H1 (cell line): ENCODE results near the gene CLIC1. TPM values are rescaled to one million over a fixed set of nuclear protein-coding genes. Genes with fewer than 3 reads are reported as not detected.

Experiments used
- CEBPB ChIP-seq: IDR thresholded peaks from 2 replicates; pipeline ENCODE4 v1.6.1; 2012; ENCODE audit warnings: low read depth, low read length
- CHD2 ChIP-seq: IDR thresholded peaks from 2 replicates; pipeline ENCODE4 v1.6.1; 2012; ENCODE audit warnings: low read length, improper control_type of control experiment
- CHD7 ChIP-seq: fragments of 300-600 bp; sonication (generic); IDR thresholded peaks from 2 replicates; pipeline ENCODE4 v1.7.1; 2012; ENCODE audit warnings: low read length, moderate library complexity, mild to moderate bottlenecking, inconsistent platforms; ENCODE audit not compliant: insufficient replicate concordance
- CREB1 ChIP-seq: IDR thresholded peaks from 2 replicates; pipeline ENCODE4 v1.6.1; 2012; ENCODE audit warnings: inconsistent platforms
- JUND ChIP-seq: IDR thresholded peaks from 2 replicates; pipeline ENCODE4 v1.6.1; 2011; ENCODE audit warnings: mild to moderate bottlenecking, improper control_type of control experiment, low read length
- RNF2 ChIP-seq: fragments of 200-900, 300-1000 bp; sonication (generic); IDR thresholded peaks from 2 replicates; pipeline ENCODE4 v1.7.1; 2016; ENCODE audit warnings: borderline replicate concordance, low read depth, mild to moderate bottlenecking, antibody characterized with exemption, low read length; ENCODE audit not compliant: poor library complexity, severe bottlenecking; ENCODE audit errors: missing control alignments
- SRF ChIP-seq: IDR thresholded peaks from 2 replicates; pipeline ENCODE4 v1.6.1; 2011; ENCODE audit warnings: mild to moderate bottlenecking, low read depth, low read length, moderate library complexity
- YY1 ChIP-seq: IDR thresholded peaks from 2 replicates; pipeline ENCODE4 v1.6.1; 2011; ENCODE audit warnings: low read depth, mild to moderate bottlenecking, low read length
- polyA plus RNA-seq, 7 experiments: library from polyadenylated mRNA; depleted of rRNA in 3 of 7; stranded (reverse) in 5 of 7; unstranded in 2 of 7; fragments of >200 nt in 5 of 7; fragments of 200-250 nt in 2 of 7; gene quantifications; 1 replicate in 5 of 7; 2 replicates in 1 of 7; 4 replicates in 1 of 7; pipeline versions ENCODE4 v1.2.1 to v1.2.3, GENCODE V29; 2011 to 2013; ENCODE audit warnings: missing spikeins in 2 of 7, mixed read lengths in 2 of 7
- total RNA-seq: library from RNA; stranded (reverse); fragmentation: NEBNext Ultra II Directional; extraction: Animal tissue kit (Norgen Biotek cat#: 25700); gene quantifications from 2 replicates; pipeline ENCODE4 v1.2.1, GENCODE V29; 2021

The CLIC1 gene
- total and polyA plus RNA-seq, 2 of the 8 experiments (the other 6 are each of a cell fraction or from before 2014, with no cell fraction given) = 250 to 277 TPM

GRCh38 chr6:31717499-31718222 lies 18.7 kb downstream of the CLIC1 start (continued):
- TF ChIP-seq YY1 = peak; percentile 34; the same call in 1 of the 2 replicates
- TF ChIP-seq CEBPB = no peak
- no peak for TF ChIP-seq JUND
- TF ChIP-seq CREB1 = peak; percentile 51; the same call in 1 of the 2 replicates
- no peak for TF ChIP-seq RNF2
- no peak for TF ChIP-seq CHD7
- no peak for TF ChIP-seq SRF
- no peak for TF ChIP-seq CHD2
